HG03520 (cell line): ENCODE results near the gene ZNF639.

Experiments
- ATAC-seq: cut with Tn5 transposase; IDR thresholded peaks from one replicate; pipeline ENCODE4 v1.9.1; 2021; ENCODE audit warnings: mild to moderate bottlenecking, moderate library complexity; ENCODE audit not compliant: unreplicated experiment

Gene ZNF639

DNA sequence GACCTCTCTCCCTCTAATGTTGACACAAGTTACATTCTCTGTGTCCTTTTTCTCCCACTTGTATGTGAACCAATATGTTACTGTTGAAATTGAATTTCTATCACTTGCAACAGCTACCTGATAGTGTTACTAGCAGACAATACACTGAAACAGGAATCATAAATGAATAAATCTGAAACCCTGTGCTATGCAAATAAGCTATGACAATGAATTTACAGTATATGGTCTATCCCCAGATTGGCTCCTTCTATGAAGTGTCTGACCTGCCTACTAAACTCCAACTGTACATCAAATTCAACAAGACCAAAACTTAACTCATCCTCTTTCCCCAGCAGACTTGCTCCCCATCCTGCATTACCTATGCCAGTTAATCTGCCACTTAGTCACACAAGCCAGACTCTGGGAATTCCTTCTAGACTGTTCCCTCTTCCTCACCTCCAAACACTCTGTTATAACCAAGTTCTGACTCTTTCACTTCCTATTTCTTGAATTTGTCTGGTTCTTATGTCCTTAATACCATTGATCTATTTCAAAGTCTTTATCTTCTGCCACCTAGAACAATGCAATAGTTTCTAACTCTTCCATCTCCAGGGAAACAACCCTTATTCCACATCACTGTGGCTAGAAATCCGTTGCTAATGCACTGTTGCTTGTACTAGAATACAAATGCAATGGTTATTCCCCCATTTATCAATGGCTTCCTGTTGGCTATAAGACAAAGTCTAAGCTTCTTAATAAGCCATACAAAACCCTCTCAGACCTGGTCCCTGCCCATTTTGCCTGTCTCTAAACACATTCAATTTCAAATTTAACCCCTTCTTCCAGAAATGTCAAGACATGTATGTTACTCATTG lies 13.4 kb upstream of the ZNF639 start:
- peak; percentile 93 for ATAC-seq

DNA sequence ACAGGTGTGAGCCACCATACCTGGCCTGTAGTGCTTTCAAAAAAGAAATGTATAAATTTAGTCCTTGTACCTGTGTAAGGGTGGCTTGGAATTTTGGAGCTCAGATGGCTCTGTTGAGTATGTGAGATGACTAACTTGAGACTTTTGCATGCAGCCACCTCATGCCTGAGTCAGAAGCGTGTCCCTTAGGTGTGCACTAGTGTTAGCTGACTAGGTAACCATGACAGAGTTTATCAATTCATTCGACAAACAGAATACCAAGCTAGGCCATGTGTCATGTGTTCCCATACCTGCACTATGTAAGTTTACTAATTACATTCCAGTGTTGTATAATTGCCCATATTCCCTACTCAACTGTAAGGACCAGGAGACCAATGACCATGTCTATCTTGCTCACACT lies 4.0 kb upstream of the ZNF639 start:
- no peak for ATAC-seq

DNA sequence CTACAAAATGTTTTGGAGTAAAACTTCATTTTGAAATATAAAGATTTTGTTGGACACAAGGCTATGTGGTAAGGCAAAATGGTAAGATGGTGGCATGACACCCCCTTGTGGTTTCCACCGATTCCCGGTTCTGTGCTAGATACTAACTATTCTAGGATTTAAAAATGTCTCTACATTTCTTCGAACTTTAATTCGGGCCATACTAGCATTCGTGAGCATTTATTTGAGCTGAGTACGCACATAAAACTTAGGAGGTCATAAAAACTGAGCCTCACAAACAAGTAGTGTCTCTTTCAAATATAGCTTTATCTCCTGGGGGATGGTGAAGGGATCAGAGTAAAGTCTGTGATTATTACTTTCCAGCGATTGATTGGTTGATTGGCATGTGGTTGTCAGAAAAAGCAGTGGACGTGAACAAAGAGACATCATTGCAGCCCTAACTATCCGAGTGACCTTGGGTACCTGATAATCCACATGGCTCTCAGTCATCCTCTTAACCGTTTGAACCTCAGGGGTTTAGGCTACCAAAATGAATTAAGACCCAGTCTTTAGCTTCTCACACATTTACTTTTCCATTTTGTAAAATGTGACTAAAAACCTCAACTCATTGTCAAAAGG lies 1.1 kb upstream of the ZNF639 start:
- ATAC-seq: no peak

DNA sequence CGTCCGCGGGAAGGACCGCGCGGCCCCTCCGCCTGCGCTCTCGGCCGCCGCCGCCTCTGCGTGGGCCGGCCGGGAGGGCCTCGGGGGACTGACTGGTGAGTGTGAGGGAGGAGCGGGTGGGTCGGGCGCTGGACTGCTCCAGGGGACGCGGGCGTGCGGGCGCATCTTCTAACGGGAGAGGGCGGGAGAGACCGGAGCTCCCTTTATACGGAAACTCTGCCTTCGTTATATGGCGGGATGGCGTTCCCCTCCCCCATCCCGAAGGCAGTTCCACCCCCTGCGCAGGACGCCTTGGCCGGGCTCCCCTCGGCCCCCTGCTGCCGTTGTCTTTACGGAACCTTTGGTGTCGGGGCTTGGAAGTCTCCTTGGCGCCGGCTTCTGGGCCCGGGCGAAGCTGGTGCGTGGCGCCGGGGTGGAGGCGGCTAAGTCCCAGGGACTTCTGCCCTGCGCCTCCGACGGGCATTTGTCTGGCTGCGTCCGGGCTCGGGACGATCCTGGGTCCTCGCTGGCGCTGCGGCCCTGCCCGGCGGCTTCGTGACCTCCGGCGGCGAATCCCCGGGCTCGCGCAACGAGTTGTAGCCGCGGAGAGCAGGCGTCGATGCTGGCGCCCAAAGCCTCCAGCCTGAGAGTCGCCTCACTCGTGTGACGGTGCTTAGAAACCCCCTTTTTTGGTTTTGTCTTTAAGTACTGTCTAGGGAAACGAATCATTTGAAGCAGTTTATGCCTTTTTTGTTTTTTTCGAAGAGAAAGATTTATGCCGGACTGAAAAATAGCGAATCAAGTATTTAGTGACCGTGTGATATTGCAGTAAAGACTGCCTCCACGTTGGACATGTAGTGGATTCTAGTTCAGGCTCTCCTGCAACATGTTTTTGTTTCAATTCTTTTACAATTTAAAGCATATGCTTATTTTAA lies 623 bp downstream of the ZNF639 start:
- peak; percentile 28 for ATAC-seq

DNA sequence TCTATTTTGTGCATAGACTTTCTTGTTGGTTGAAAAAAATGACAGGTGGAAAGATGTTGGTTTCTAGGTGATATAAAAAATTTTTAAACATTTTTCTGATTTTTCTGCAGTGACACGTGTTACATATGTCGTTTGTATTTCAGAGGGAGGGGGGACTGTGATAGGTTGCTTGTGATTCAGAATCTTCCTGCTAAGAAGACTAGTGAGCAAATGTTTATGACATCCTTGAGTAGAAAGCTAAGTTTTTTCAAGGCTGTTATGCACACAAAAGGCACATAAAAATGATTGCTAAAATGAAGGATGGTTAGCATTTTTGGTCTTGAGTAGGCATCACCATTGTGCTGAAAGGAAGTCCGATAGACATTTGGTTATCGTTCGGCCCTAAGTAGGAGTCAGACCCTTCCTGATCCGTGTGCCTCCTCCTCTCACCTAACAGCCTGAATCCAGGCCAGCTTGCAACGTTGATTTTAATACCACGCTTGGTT lies 1.5 kb downstream of the ZNF639 start:
- ATAC-seq: no peak

DNA sequence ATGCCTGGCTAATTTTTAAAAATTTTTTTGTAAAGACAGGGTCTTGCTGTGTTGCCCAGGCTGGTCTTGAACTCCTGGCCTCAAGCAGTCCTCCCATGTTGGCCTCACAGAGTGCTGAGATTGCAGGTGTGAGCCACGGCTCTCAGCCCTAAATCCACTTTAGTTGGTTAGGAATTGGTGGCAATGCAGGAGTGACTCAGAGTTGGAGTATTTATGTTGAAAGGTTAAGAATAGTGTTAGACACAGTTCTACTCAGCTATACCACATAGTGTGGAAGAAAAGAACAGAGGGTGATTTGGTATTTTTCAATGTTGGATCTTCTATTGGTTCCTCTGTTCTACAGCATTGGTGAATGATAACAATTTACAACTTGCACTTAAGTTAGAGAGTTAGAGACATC lies 7.6 kb downstream of the ZNF639 start:
- ATAC-seq: no peak

DNA sequence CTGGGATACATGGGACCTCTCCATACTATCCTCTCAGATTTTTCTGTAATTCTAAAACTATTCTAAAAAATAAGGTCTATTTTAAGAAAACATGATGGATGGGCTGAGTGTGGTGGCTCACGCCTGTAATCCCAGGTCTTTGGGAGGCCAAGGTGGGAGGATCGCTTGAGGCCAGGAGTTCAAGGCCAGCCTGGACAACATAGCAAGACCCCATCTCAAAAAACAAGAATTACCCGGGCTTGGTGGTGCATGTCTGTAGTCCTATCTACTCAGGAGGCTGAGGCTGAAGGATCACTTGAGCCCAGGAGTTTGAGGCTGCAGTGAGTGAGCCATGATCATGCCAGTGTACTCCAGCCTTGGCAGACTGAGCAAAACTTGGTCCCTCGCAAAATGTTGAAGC lies 9.4 kb downstream of the ZNF639 start:
- no peak for ATAC-seq

DNA sequence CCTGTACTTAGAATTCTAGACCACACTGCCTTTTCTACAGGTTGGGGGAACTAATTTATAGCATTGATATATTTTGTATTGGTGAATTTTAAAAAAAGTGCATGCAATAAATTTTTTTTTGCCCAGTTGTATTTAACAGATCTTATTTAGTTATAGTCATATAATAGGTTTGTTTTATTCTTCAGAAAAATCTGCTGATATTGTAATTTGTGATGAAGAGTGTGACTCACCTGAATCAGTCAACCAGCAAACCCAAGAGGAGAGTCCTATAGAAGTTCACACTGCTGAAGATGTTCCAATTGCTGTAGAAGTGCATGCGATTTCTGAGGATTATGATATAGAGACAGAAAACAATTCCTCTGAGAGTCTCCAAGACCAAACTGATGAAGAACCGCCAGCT lies 10.3 kb downstream of the ZNF639 start:
- ATAC-seq: no peak

DNA sequence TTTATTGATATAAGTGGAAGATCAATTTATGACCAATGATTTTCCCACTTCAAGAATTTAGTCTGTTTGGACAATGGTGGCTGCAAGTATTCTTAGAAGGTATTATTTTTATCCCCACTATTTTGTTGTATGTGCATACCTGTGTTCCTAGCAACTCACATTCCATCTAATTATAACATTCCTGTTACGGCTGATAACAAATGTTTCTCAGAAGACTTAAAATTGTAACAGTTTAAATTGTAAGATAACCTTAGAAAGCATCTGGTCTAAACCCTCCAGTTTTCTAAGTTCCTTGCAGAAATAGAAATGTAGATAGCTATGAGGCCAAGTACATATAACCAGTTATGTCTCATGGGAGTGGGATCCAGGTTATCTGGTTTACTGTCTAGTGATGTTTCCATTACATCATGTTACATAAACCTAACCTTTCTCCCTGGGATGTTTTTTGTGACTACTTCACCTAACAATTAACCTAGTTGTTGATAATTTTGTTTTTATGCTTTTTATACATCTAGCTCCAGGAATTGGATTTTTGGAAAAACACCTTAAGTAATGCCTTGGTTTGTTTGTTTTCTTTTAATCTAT lies 13.6 kb downstream of the ZNF639 start:
- no peak for ATAC-seq

DNA sequence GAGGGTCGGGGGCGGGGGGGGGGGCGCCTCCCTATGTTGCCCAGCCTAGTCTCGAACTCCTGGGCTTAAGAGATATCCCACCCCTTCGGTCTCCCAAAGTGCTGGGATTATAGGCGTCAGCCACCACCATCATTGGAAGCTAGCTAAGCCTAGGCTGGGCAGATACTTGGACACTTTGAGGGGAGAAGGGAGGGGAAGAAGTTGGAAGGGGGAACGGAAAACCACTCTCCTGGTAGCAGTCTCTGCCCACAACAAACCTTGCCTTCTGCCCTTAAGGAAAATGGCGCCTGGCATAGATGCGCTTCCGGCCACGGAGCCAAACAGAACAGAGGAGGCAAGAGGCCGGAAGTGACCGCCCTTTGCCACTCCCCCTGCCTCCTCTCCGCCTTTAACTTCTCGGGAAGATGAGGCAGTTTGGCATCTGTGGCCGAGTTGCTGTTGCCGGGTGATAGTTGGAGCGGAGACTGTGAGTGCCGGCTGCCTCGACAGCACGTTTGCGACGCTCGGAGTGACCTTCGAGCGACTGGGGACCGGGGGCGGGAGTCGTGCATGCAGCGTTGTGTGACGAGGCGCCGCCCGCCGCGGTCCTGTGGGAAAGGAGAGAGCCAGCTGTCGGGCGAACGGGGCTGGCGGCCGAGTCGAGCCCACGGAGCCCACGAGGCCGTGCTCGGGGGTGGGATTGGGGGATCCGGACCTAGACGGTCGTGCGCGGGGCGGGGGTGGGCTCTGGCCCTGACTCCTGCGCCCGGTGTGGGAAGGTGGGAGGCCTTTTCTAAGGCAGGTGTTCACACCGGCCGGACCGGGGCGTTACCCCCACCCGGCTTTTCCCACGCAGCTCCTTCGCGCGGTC lies 24.7 kb downstream of the ZNF639 start, which contains the start of gene MFN1:
TSS of gene MFN1 (plus strand) at position 365 of the 850 bp plus-strand sequence. CDS start 1,143 bp downstream, outside the sequence.
- peak; percentile 87 for ATAC-seq

DNA sequence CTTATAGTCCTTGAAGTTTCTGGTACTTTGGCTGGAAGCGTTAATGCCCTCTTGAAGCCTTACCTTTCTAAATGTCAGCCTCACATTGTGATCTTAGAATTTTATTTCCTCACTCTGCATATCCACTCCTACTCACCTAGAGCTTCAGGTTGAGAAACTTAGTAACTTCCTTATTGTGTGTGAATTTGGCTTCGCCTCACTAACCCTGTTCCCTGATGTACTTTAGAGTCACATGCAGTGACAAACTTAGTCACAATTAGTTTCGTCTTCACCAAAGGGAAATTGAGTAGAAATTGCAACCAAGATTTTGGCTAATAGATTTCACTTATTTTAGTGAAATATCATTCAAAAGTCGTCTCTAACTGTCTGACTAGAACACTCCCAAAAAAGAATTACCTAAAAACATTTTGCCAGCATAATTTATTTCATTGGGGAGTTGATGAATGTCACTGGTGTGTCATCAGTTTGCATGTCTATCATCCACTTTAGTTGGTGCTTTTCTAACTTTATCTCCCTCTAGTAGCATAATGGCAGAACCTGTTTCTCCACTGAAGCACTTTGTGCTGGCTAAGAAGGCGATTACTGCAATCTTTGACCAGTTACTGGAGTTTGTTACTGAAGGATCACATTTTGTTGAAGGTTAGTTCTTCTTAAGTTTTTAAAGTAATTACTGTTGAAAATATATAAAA lies 25.6 kb downstream of the ZNF639 start:
- peak; percentile 74 for ATAC-seq

DNA sequence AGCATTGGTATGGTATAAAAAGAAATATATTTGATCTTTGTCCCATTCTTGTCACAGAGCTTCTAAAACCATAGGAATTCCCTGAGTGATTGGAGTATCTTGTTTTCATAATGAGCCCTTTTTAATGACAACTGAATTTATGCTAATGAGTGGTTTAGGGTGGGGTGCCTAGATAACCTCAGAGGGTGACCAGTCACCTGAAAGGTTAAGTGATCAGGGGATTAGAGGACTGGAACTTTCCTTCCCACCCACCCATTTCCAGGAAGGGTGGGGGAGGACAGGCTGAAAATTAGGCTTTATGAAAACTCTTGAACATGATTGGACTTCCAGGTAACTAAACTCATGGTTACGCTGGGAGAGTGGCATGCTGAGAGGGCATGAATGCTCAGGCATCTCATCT lies 33.2 kb downstream of the ZNF639 start:
- ATAC-seq: no peak

DNA sequence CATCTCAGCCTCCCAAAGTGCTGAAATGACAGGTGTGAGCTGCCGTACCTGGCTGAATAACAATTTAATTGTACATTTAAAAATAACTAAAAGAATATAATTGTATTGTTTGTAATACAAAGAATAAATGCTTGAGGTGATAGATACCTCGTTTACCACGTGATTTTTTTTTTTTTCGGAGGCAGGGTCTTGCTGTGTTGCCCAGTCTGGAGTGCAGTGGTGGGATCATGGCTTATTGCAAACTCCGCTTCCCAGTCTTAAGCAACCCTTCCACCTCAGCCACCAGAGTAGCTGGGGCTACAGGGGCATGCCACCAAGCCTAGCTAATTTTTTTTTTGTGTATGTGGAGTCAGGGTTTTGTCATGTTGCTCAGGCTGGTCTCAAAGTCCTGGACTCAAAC lies 40.5 kb downstream of the ZNF639 start:
- ATAC-seq: no peak

DNA sequence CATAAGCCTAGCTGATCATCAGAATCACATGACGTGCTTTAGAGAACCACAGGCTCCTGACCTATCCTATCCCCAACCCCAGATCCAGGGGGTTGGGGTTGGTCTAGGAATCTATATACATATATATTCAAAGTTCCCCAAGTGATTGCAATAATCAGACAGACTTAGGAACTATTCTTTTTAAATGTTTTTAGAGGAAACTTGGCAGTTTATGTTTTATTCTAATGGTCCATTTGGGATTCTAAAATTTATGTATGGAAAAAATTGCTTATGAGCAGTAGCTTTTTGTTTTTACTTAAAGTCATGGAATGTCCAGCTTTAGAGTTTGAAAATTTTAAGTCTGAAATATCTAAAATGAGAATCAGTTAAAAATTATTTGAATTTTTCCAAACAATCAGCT lies 46.8 kb downstream of the ZNF639 start:
- no peak for ATAC-seq

DNA sequence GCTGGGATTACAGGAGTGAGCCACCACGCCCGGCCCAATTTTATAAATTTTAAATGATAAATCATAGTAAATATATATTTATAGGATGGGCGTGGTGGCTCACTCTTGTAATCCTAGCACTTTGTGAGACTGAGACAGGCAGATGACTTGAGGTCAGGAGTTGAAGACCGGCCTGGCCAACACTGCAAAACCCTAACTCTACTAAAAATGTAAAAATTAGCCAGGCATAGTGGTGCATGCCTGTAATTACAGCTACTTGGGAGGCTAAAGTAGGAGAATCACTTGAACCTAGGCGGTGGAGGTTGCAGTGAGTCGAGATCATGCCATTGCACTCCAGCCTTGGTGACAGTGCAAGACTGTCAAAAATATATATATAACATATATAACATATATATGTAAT lies 51.1 kb downstream of the ZNF639 start:
- ATAC-seq: no peak

DNA sequence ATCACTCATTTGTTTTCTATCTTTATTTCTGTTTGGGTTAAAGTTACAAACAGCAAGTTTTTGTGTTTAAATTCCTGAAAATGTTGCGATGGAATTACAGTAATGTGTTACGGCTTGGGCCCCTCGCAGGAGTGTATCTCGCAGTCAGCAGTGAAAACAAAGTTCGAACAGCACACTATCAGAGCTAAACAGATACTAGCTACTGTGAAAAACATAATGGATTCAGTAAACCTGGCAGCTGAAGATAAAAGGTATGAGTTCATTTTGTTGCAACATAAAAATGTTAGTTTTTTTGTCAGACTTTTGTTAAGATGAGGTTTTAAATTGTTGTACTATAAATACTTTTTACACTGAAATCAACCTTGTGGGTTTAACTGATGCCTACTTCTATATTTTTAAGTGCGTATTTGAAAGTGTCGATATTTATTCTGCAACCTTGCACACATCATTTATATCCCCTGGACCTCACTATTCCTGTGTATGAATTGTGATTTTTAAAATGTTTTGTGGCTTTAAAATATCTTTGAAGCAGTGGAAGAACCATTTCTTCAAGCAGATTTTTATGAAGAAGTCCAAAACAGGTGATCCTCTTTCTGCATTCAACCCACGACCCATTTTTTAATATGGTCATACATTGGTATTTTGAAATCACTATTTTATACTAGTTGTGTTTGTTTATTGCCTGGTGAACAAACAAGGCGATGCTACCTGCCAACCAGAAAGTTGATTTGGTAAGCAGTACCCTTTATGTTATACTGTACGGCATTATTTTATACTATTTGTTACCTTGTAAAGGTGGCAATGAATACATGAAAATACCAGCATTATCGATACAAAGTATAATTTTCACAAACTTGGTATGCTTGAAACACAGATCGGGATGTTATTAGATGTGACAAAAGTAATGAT lies 52.5 kb downstream of the ZNF639 start:
- no peak for ATAC-seq

DNA sequence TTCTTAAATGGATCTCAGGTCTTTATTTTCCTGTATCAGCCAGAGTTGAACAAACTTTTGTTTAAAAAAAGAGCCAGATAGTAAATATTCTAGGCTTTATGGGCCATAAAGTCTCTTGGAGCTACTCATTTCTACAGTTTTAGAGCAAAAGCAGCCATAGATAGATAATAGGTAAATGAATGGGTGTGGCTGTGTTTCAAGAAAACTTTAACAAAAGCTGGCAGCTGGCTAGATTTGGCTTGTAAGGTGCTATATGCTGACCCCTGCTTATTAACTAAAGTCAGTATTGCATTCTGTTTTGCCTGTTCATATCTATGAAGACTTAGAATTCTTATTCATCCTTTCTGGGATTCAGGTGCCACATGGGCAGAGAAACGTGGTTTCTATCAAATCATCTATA lies 53.6 kb downstream of the ZNF639 start:
- ATAC-seq: no peak
